MCF 10A (cell line): ENCODE data around the gene PNLDC1. TPM values are rescaled to one million over a fixed set of nuclear protein-coding genes. Genes with fewer than 3 reads are reported as not detected.

Experiments used
- Bru-seq: library from RNA; stranded (reverse); fragments of 400-500 nt; gene quantifications from one replicate; lab custom pipeline; 2021; lab: Mats Ljungman, UMichigan
- BruChase-seq, 2 experiments: library from RNA; stranded (reverse); fragments of 400-500 nt; gene quantifications; one replicate each; lab custom pipeline; 2021; lab: Mats Ljungman, UMichigan
- BruUV-seq: library from RNA; stranded (reverse); fragments of 400-500 nt; replicated peaks from 2 replicates; lab custom pipeline; 2021; lab: Mats Ljungman, UMichigan
- CTCF ChIA-PET: fragments of 300-600 bp; sonication (Branson Sonifier 250); formaldehyde crosslinking; extraction: SDS; loops from one replicate; lab custom pipeline; 2021; ENCODE audit warnings: antibody characterized with exemption, inconsistent platforms; lab: Yijun Ruan, JAX
- POLR2A ChIA-PET: fragments of 300-600, 350-650 bp; sonication (Branson Sonifier 250); formaldehyde crosslinking; extraction: SDS; loops from one replicate; lab custom pipeline; 2020; ENCODE audit warnings: antibody characterized with exemption, inconsistent platforms; lab: Yijun Ruan, JAX
- DNase-seq: peaks from one replicate; pipeline ENCODE4 v3.0.0-alpha.2; 2018; ENCODE audit not compliant: unreplicated experiment
- H3K27ac Mint-ChIP-seq: one replicate; pipeline ENCODE4 v1.8.0; 2022; ENCODE audit warnings: mild to moderate bottlenecking, low read depth, mixed read lengths; ENCODE audit not compliant: unreplicated experiment
- H3K27me3 Mint-ChIP-seq: one replicate; pipeline ENCODE4 v1.8.0; 2022; ENCODE audit warnings: mixed read lengths; ENCODE audit not compliant: insufficient read depth, unreplicated experiment
- H3K36me3 Mint-ChIP-seq: one replicate; pipeline ENCODE4 v1.8.0; 2022; ENCODE audit warnings: mild to moderate bottlenecking, moderate library complexity, mixed read lengths; ENCODE audit not compliant: insufficient read depth, unreplicated experiment
- H3K4me1 Mint-ChIP-seq: one replicate; pipeline ENCODE4 v1.8.0; 2022; ENCODE audit warnings: mixed read lengths; ENCODE audit not compliant: insufficient read depth, unreplicated experiment
- H3K4me3 Mint-ChIP-seq: one replicate; pipeline ENCODE4 v1.8.0; 2022; ENCODE audit warnings: mild to moderate bottlenecking, moderate library complexity, mixed read lengths; ENCODE audit not compliant: unreplicated experiment
- H3K9me3 Mint-ChIP-seq: one replicate; pipeline ENCODE4 v1.8.0; 2022; ENCODE audit warnings: mixed read lengths; ENCODE audit not compliant: unreplicated experiment
- intact Hi-C: fragments of 100-400 bp; cut with micrococcal nuclease; formaldehyde crosslinking; loops from 2 replicates; pipeline ENCODE4 v1.14.1; 2022
- long read RNA-seq: library from polyadenylated mRNA; stranded (forward); transcript quantifications from one replicate; pipeline ENCODE4 v2.0.0, GENCODE V29; 2022
- total RNA-seq: library from RNA; stranded (reverse); gene quantifications from 2 replicates; pipeline ENCODE4 v1.2.3, GENCODE V29; 2022
- TF ChIP-seq, protein P1 (sequence below): fragments of 200-600 bp; IDR thresholded peaks from one replicate; pipeline ENCODE4 v1.8.0; 2022; ENCODE audit warnings: antibody characterized with exemption, mild to moderate bottlenecking; ENCODE audit not compliant: unreplicated experiment

Gene PNLDC1, protein sequence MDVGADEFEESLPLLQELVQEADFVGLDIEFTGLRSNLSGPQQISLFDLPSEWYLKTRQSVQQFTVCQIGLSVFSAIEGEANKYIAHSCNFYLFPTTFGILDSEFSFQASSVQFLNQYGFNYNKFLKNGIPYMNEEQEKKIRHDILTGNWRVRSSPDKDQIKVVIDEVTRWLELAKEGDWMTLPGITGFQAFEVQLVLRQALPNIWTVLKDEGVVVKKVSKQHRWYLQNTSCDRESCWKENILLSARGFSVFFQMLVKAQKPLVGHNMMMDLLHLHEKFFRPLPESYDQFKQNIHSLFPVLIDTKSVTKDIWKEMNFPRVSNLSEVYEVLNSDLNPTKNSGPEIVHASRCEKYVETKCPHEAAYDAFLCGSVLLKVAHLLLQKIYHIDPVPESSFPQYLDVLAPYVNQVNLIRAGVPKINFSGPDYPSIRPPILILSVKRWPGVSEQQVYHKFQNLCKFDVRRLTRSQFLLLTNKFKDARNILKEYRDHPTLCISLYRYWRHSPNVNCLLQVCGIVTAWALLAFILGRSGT
- total RNA-seq (not detected in 2 replicates), Bru-seq, nascent RNA (percentile 21 among the genes with signal in this experiment), BruChase-seq, experiment 1, labeled RNA remaining after a 6-hour chase (percentile 48 among the genes with signal in this experiment), BruChase-seq, experiment 2, labeled RNA remaining after a 2-hour chase (percentile 41 among the genes with signal in this experiment)
- long read RNA-seq = 0 reads

DNA sequence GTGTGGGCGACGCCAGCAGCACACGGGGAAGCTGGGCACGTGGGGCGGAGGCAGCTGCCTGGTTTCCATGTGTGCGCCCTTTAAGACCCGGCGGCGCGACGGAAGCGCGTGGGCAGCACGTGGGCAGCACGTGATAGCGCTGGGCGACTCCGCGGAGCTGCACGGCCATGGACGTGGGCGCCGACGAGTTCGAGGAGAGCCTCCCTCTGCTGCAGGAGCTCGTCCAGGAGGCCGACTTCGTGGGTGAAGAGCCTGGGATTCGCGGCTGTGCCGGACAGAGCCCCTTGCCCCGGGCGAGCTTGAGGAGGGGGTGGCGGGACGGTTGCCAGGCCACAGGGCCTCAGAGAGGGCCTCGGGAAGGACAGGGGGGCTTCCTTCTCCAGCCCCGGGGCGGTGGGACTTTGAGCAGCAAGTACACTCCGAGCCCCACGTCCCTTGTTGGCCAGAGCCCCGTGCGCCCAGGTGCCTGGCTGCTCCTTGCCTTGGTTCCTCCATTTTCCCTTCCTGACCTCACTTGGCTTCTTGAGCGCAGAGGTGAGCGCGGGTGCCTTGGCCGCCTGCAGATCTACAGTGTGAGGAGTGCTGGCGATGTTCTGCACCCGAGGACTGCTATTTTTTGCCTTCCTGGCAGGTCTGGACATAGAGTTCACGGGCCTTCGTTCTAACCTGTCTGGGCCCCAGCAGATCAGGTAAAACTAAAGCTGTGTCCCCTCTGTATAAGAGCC is at the start of gene PNLDC1:
Gene PNLDC1 (plus strand): TSS at position 136 of the 725 bp plus-strand sequence. CDS start 32 bp downstream, at position 168.
- POLR2A ChIA-PET = interaction anchor here (0.7 to 5.6 kb wide), 2 partner anchors 10 kb away, joined by 3 to 49 read pairs; partner anchors contain the start of genes MRPL18 and TCP1
- TF ChIP-seq, protein P1, sequence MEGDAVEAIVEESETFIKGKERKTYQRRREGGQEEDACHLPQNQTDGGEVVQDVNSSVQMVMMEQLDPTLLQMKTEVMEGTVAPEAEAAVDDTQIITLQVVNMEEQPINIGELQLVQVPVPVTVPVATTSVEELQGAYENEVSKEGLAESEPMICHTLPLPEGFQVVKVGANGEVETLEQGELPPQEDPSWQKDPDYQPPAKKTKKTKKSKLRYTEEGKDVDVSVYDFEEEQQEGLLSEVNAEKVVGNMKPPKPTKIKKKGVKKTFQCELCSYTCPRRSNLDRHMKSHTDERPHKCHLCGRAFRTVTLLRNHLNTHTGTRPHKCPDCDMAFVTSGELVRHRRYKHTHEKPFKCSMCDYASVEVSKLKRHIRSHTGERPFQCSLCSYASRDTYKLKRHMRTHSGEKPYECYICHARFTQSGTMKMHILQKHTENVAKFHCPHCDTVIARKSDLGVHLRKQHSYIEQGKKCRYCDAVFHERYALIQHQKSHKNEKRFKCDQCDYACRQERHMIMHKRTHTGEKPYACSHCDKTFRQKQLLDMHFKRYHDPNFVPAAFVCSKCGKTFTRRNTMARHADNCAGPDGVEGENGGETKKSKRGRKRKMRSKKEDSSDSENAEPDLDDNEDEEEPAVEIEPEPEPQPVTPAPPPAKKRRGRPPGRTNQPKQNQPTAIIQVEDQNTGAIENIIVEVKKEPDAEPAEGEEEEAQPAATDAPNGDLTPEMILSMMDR = no peak
- CTCF ChIA-PET = interaction anchor here (0.6 kb wide), 1 partner anchor 52 kb away, joined by 3 read pairs; no protein-coding TSS in a partner anchor

DNA sequence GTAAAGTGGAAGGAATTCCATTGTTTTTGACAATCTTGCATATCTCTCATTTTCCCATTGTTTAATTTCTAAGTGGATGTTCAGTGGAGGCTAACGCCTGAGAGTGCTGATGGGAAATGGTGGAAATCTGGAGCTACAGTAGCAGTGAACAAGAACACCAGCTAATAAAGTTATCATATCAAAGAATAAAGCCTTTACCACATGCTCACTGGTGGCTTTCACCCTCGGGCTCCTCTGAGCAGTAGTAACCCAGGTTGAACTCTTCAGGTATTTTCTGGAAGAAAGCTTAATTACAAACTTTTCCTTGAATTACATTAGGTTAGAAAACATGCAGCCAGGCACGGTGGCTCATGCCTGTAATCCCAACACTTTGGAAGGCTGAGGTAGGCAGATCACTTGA is 48.6 kb upstream of the PNLDC1 start:
- no peak for DNase-seq
- TF ChIP-seq, protein P1 = no peak
- no TSS peak for BruUV-seq
- ChIA-PET POLR2A (interaction anchor here (0.7 to 2.5 kb wide), 10 partner anchors 9 to 60 kb away, joined by 3 to 10 read pairs (median 4); partner anchors contain the start of gene SOD2), CTCF (interaction anchor here (0.7 to 1.5 kb wide), 2 partner anchors 14 to 25 kb away, joined by 3 to 4 read pairs; no protein-coding TSS in a partner anchor)
- Mint-ChIP-seq H3K4me1 (no peaks in the 10 kb centered on the region), H3K27me3 (no peaks in the 10 kb centered on the region), H3K27ac (no peak overlapping the region), H3K9me3 (no peaks in the 10 kb centered on the region), H3K4me3 (no peak overlapping the region), H3K36me3 (peaks cover 100% of the 10 kb centered on the region)
- intact Hi-C loops = no loop called here

More for the DNA sequence above, at the start of gene PNLDC1:
- intact Hi-C loops = no loop called here
- H3K27me3 Mint-ChIP-seq = no peaks in the 10 kb centered on the region
- H3K9me3 Mint-ChIP-seq = no peaks in the 10 kb centered on the region
- peaks cover 7% of the 10 kb centered on the region for H3K4me1 Mint-ChIP-seq
- no peak for DNase-seq
- BruUV-seq = no TSS peak
- H3K36me3 Mint-ChIP-seq = peaks cover 40% of the 10 kb centered on the region
- H3K27ac Mint-ChIP-seq = no peak within 1 kb of the TSS
- H3K4me3 Mint-ChIP-seq = no peak within 1 kb of the TSS

DNA sequence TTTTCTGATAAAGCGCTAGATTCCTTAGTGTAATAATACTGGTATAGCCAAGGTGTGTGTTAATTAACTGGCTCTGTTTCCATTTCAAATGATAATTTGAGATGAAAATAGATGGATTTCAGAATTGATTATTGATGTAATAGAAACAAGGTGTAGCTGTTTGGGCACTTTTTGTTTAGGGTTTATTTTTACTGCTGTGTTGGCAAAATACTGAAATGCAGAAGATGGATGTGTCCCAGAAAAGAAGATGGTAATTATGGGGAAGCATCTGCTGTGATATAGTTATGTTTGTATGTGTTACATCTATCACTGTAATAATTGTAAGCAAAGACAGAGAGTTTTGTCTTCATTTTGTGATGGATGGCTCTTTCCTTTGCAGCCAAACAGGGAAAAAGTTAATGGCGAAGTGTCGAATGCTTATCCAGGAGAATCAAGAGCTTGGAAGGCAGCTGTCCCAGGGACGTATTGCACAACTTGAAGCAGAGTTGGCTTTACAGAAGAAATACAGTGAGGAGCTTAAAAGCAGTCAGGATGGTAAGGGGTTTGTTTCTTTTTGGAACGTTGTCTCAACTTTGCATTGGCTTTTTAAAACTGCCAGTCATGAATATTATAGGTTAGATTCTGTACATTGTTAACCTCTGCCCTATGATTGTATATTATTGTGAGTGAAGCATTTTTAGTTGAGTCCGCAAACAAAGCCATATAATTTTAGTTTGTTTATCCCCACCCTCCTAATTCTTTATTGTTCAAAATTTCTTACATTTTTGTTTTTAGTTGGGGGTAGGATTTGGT is 46.8 kb upstream of the PNLDC1 start:
- Mint-ChIP-seq H3K9me3 (no peaks in the 10 kb centered on the region), H3K4me1 (peaks cover 1% of the 10 kb centered on the region), H3K36me3 (peaks cover 100% of the 10 kb centered on the region), H3K4me3 (no peak overlapping the region), H3K27ac (no peak overlapping the region), H3K27me3 (no peaks in the 10 kb centered on the region)
- ChIA-PET CTCF (no interaction called here), POLR2A (interaction anchor here (0.7 to 2.5 kb wide), 4 partner anchors 7 to 36 kb away, joined by 3 to 10 read pairs (median 6); partner anchors contain the start of gene TCP1)
- no TSS peak for BruUV-seq
- intact Hi-C loops = no loop called here
- DNase-seq = no peak
- TF ChIP-seq, protein P1 = no peak
